ENCODE measurements around the gene SORCS2.
"Not testable (repeated sequence)": the region's sequence is repeated elsewhere in the genome, so short reads cannot be mapped to it uniquely, and the experiment has no call there.

The SORCS2 gene

DNA sequence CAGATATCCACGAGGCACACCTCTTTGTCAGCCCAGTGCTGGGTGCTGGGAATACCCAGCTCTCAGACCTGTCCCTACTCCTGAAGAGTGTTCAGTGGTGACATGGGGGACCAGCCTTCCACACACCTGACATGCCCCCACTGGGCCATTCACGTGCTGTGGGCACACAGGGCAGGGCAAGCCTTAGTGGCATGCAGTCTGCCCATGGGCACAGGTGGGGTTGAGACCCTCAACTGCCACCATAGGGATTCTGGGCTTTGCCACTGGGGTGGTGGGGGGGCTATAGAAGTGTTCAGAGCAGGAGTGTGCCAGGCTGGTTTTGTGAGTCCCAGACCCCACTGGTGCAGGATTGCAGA is 259.1 kb downstream of the SORCS2 start:
- Histone ChIP-seq H2BK12ac (ENCODE audit: low read length) (no peak overlapping the region), H4K91ac (ENCODE audit: low read depth, low read length) (no peak overlapping the region), H2AK5ac (ENCODE audit: low read length) (no peak overlapping the region), H3K4me3 (ENCODE audit: low read depth, low read length) (no peak overlapping the region), H4K8ac (ENCODE audit: low read depth, low read length) (no peak overlapping the region), H3K9ac (ENCODE audit: low read length) (no peak overlapping the region), H2AFZ (ENCODE audit: insufficient read depth, low read length, poor library complexity) (no peak overlapping the region), H4K12ac (ENCODE audit: low read depth, low read length) (no peak overlapping the region), H3K27ac (ENCODE audit: low read depth, low read length) (no peak overlapping the region), H3K23ac (ENCODE audit: low read length) (no peak overlapping the region), H3K4ac (ENCODE audit: low read depth, low read length) (no peak overlapping the region), H2BK120ac (ENCODE audit: insufficient read depth, low read length, poor library complexity) (no peak overlapping the region), H3K36me3 (ENCODE audit: control insufficient read depth in 1 of 2, insufficient read depth in 2 of 2, low read length in 2 of 2) (no peaks in the 10 kb centered on the region), H2BK5ac (ENCODE audit: low read depth, low read length, poor library complexity) (no peak overlapping the region), H3K4me2 (ENCODE audit: low read length) (no peak overlapping the region), H3K4me1 (ENCODE audit: control insufficient read depth in 1 of 2, insufficient read depth in 2 of 2, low read length in 2 of 2) (no peaks in the 10 kb centered on the region), H3K27me3 (ENCODE audit: insufficient read depth, low read length) (no peaks in the 10 kb centered on the region), H3K14ac (ENCODE audit: low read length) (no peak overlapping the region), H3K18ac (ENCODE audit: low read length) (no peak overlapping the region), H3K79me2 (ENCODE audit: control insufficient read depth, insufficient read depth, low read length, poor library complexity) (no peaks in the 10 kb centered on the region), H3K79me1 (ENCODE audit: low read length) (no peaks in the 10 kb centered on the region), H3K9me3 (ENCODE audit: insufficient read depth, low read depth, low read length) (peaks cover 2% of the 10 kb centered on the region)
- DNase-seq = no peak
- no CpG with 5 or more reads among the region's 2 CpGs for WGBS (ENCODE audit: extremely low coverage, insufficient coverage, insufficient read length)

DNA sequence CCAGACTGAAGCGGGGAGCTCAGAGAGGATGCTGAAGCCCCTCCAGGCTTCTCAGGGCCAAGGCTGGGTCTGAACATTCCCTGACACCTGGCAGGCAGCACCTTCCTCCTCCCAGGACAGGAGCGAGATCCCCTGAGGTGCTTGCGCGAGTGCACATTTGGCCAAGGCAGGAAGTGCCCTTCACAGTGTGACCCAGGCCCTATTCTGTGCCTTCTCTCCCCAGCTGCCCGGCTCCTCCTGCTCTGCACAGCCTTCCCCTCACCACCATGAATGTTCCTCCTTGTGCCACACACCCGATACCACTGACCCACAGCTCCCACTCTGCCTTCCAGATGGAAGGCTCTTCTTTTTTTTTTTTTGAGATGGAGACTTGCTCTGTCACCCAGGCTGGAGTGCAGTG is 259.5 kb downstream of the SORCS2 start:
- H3K4me2 ChIP-seq (ENCODE audit: low read length) = no peak overlapping the region
- no peak overlapping the region for H3K9ac ChIP-seq (ENCODE audit: low read length)
- H4K12ac ChIP-seq (ENCODE audit: low read depth, low read length) = no peak overlapping the region
- no peaks in the 10 kb centered on the region for H3K4me1 ChIP-seq (ENCODE audit: control insufficient read depth in 1 of 2, insufficient read depth in 2 of 2, low read length in 2 of 2)
- H2AFZ ChIP-seq (ENCODE audit: insufficient read depth, low read length, poor library complexity) = no peak overlapping the region
- no peak overlapping the region for H3K4ac ChIP-seq (ENCODE audit: low read depth, low read length)
- H3K36me3 ChIP-seq (ENCODE audit: control insufficient read depth in 1 of 2, insufficient read depth in 2 of 2, low read length in 2 of 2) = no peaks in the 10 kb centered on the region
- no peak overlapping the region for H3K23ac ChIP-seq (ENCODE audit: low read length)
- H4K91ac ChIP-seq (ENCODE audit: low read depth, low read length) = no peak overlapping the region
- H3K79me1 ChIP-seq (ENCODE audit: low read length) = no peaks in the 10 kb centered on the region
- no peak overlapping the region for H3K14ac ChIP-seq (ENCODE audit: low read length)
- no peak overlapping the region for H3K18ac ChIP-seq (ENCODE audit: low read length)
- H3K9me3 ChIP-seq (ENCODE audit: insufficient read depth, low read depth, low read length) = peaks cover 2% of the 10 kb centered on the region
- no peak overlapping the region for H2BK120ac ChIP-seq (ENCODE audit: insufficient read depth, low read length, poor library complexity)
- no peaks in the 10 kb centered on the region for H3K79me2 ChIP-seq (ENCODE audit: control insufficient read depth, insufficient read depth, low read length, poor library complexity)
- no peak overlapping the region for H3K27ac ChIP-seq (ENCODE audit: low read depth, low read length)
- WGBS (ENCODE audit: extremely low coverage, insufficient coverage, insufficient read length) = no CpG with 5 or more reads among the region's 6 CpGs
- DNase-seq = no peak
- no peak overlapping the region for H2AK5ac ChIP-seq (ENCODE audit: low read length)
- H3K4me3 ChIP-seq (ENCODE audit: low read depth, low read length) = no peak overlapping the region
- H3K27me3 ChIP-seq (ENCODE audit: insufficient read depth, low read length) = no peaks in the 10 kb centered on the region
- H2BK5ac ChIP-seq (ENCODE audit: low read depth, low read length, poor library complexity) = no peak overlapping the region
- no peak overlapping the region for H2BK12ac ChIP-seq (ENCODE audit: low read length)
- H4K8ac ChIP-seq (ENCODE audit: low read depth, low read length) = no peak overlapping the region

DNA sequence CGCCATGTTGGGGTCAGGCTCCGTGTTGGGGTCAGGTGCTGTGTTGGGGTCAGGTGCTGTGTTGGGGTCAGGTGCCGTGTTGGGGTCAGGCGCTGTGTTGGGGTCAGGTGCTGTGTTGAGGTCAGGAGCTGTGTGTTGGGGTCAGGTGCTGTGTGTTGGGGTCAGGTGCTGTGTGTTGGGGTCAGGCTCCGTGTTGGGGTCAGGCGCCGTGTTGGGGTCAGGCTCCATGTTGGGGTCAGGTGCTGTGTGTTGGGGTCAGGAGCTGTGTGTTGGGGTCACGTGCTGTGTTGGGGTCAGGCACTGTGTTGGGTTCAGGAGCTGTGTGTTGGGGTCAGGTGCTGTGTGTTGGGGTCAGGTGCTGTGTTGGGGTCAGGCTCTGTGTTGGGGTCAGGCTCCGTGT is 260.5 kb downstream of the SORCS2 start:
- not testable (repeated sequence) for H3K27ac ChIP-seq (ENCODE audit: low read depth, low read length); H2AK5ac ChIP-seq (ENCODE audit: low read length); H3K23ac ChIP-seq (ENCODE audit: low read length); H2BK5ac ChIP-seq (ENCODE audit: low read depth, low read length, poor library complexity); H3K4ac ChIP-seq (ENCODE audit: low read depth, low read length); H3K18ac ChIP-seq (ENCODE audit: low read length); H4K12ac ChIP-seq (ENCODE audit: low read depth, low read length); H4K8ac ChIP-seq (ENCODE audit: low read depth, low read length); H3K4me2 ChIP-seq (ENCODE audit: low read length); H3K14ac ChIP-seq (ENCODE audit: low read length); H3K9me3 ChIP-seq (ENCODE audit: insufficient read depth, low read depth, low read length); H2BK120ac ChIP-seq (ENCODE audit: insufficient read depth, low read length, poor library complexity); H3K79me2 ChIP-seq (ENCODE audit: control insufficient read depth, insufficient read depth, low read length, poor library complexity); DNase-seq; H3K4me3 ChIP-seq (ENCODE audit: low read depth, low read length); H3K79me1 ChIP-seq (ENCODE audit: low read length); H2BK12ac ChIP-seq (ENCODE audit: low read length); H2AFZ ChIP-seq (ENCODE audit: insufficient read depth, low read length, poor library complexity); H3K9ac ChIP-seq (ENCODE audit: low read length); H3K36me3 ChIP-seq (ENCODE audit: control insufficient read depth in 1 of 2, insufficient read depth in 2 of 2, low read length in 2 of 2); H3K4me1 ChIP-seq (ENCODE audit: control insufficient read depth in 1 of 2, insufficient read depth in 2 of 2, low read length in 2 of 2); H3K27me3 ChIP-seq (ENCODE audit: insufficient read depth, low read length); H4K91ac ChIP-seq (ENCODE audit: low read depth, low read length)
- WGBS (ENCODE audit: extremely low coverage, insufficient coverage, insufficient read length) = no CpG with 5 or more reads among the region's 9 CpGs

DNA sequence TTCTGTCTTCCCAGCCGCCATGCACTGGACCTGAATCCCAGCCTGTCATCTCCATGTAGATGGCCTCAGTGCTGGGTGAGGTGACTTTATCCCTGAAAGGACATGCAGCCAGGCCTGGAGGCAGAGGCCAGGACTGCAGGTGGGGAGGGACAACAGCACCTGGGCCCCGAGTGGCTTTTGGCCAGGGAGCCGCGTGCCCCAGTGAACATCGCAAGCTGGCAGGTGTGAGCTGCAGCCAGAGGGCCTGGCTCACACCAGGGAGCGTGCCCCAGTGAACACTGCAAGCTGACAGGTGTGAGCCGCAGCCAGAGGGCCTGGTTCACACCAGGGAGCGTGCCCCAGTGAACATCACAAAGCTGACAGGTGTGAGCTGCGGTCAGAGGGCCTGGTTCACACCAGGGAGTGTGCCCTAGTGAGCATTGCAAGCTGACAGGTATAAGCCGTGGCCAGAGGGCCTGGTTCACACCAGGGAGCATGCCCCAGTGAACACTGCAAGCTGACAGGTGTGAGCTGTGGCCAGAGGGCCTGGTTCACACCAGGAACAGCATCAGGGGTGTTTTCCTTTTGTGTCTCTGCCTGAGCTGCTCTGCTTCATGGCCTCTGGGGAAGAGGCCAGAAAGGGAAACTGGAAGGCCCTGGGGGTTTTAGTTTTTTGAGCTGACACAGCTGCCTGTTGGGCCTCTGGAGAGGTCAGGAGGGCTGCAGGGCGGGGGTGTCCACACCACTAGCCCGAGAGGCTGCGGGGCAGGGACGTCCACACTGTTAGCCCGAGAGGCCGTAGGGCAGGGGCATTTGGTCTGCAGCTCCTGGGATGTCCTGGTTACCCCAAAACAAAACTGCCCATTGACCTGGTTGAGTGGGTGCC is 265.1 kb downstream of the SORCS2 start:
- no peaks in the 10 kb centered on the region for H3K4me1 ChIP-seq (ENCODE audit: control insufficient read depth in 1 of 2, insufficient read depth in 2 of 2, low read length in 2 of 2)
- no peak overlapping the region for H3K23ac ChIP-seq (ENCODE audit: low read length)
- H2BK12ac ChIP-seq (ENCODE audit: low read length) = no peak overlapping the region
- H4K91ac ChIP-seq (ENCODE audit: low read depth, low read length) = no peak overlapping the region
- no peak overlapping the region for H3K4me3 ChIP-seq (ENCODE audit: low read depth, low read length)
- no peak overlapping the region for H3K4me2 ChIP-seq (ENCODE audit: low read length)
- no peak overlapping the region for H4K8ac ChIP-seq (ENCODE audit: low read depth, low read length)
- DNase-seq = no peak
- H3K79me1 ChIP-seq (ENCODE audit: low read length) = no peaks in the 10 kb centered on the region
- no peak overlapping the region for H2BK5ac ChIP-seq (ENCODE audit: low read depth, low read length, poor library complexity)
- no peak overlapping the region for H3K4ac ChIP-seq (ENCODE audit: low read depth, low read length)
- no peak overlapping the region for H3K9ac ChIP-seq (ENCODE audit: low read length)
- no peak overlapping the region for H2AFZ ChIP-seq (ENCODE audit: insufficient read depth, low read length, poor library complexity)
- no peaks in the 10 kb centered on the region for H3K27me3 ChIP-seq (ENCODE audit: insufficient read depth, low read length)
- WGBS (ENCODE audit: extremely low coverage, insufficient coverage, insufficient read length) = no CpG with 5 or more reads among the region's 16 CpGs
- no peak overlapping the region for H3K27ac ChIP-seq (ENCODE audit: low read depth, low read length)
- H3K14ac ChIP-seq (ENCODE audit: low read length) = no peak overlapping the region
- no peak overlapping the region for H4K12ac ChIP-seq (ENCODE audit: low read depth, low read length)
- no peak overlapping the region for H2AK5ac ChIP-seq (ENCODE audit: low read length)
- no peaks in the 10 kb centered on the region for H3K36me3 ChIP-seq (ENCODE audit: control insufficient read depth in 1 of 2, insufficient read depth in 2 of 2, low read length in 2 of 2)
- H3K79me2 ChIP-seq (ENCODE audit: control insufficient read depth, insufficient read depth, low read length, poor library complexity) = no peaks in the 10 kb centered on the region
- no peaks in the 10 kb centered on the region for H3K9me3 ChIP-seq (ENCODE audit: insufficient read depth, low read depth, low read length)
- H3K18ac ChIP-seq (ENCODE audit: low read length) = no peak overlapping the region
- no peak overlapping the region for H2BK120ac ChIP-seq (ENCODE audit: insufficient read depth, low read length, poor library complexity)

All from trophoblast cell (in vitro differentiated cells and primary cell).